PC-9 (cell line): ENCODE measurements around the gene STXBP3. TPM values are rescaled to one million over a fixed set of nuclear protein-coding genes. Genes with fewer than 3 reads are reported as not detected.

Experiments used
- BruUV-seq: library from RNA; stranded (reverse); fragments of 400-500 nt; replicated peaks from 2 replicates; lab custom pipeline; 2021; lab: Mats Ljungman, UMichigan
- CTCF ChIA-PET: fragments of 300-600 bp; sonication (Branson Sonifier 250); formaldehyde crosslinking; loops from one replicate; lab custom pipeline; 2022; ENCODE audit warnings: antibody characterized with exemption; lab: Charles Lee
- POLR2A ChIA-PET: fragments of 300-600 bp; sonication (Branson Sonifier 250); formaldehyde crosslinking; loops from one replicate; lab custom pipeline; 2022; ENCODE audit warnings: antibody characterized with exemption; ENCODE audit not compliant: unreplicated experiment; lab: Charles Lee
- DNase-seq, 2 experiments: peaks; one replicate each; pipeline versions ENCODE4 v3.0.0 to v3.0.0-alpha.2; 2015 to 2022; ENCODE audit warnings: mixed read lengths in 1 of 2
- H2AFZ ChIP-seq: fragments of 200-600 bp; sonication (generic); 2 replicates; pipeline ENCODE4 v1.8.1; 2017; ENCODE audit warnings: antibody characterized with exemption
- H3F3A ChIP-seq: fragments of 200-600 bp; sonication (generic); 2 replicates; pipeline ENCODE4 v1.8.1; 2017; ENCODE audit warnings: antibody characterized with exemption, mild to moderate bottlenecking, low read depth; ENCODE audit not compliant: insufficient read depth
- H3K27ac ChIP-seq: fragments of 200-600 bp; sonication (generic); 2 replicates; pipeline ENCODE4 v1.6.1; 2016; ENCODE audit warnings: mixed run types
- H3K27me3 ChIP-seq: fragments of 200-600 bp; sonication (generic); 2 replicates; pipeline ENCODE4 v1.6.1; 2016; ENCODE audit warnings: low read depth, mixed run types; ENCODE audit not compliant: insufficient read depth
- H3K36me3 ChIP-seq: fragments of 200-600 bp; sonication (generic); 2 replicates; pipeline ENCODE4 v1.6.1; 2016; ENCODE audit warnings: low read depth, mixed run types
- H3K4me1 ChIP-seq: fragments of 200-600 bp; sonication (generic); replicated peaks from 2 replicates; pipeline ENCODE4 v1.6.1; 2016; ENCODE audit warnings: mixed run types; ENCODE audit not compliant: insufficient read depth
- H3K4me2 ChIP-seq: fragments of 200-600 bp; sonication (generic); 2 replicates; pipeline ENCODE4 v1.6.1; 2017; ENCODE audit warnings: mixed run types
- H3K4me3 ChIP-seq: fragments of 200-600 bp; sonication (generic); 2 replicates; pipeline ENCODE4 v1.6.1; 2016; ENCODE audit warnings: mixed run types
- H3K79me2 ChIP-seq: fragments of 200-600 bp; sonication (generic); 2 replicates; pipeline ENCODE4 v1.6.1; 2017; ENCODE audit warnings: low read depth, mixed run types
- H3K9me2 ChIP-seq: fragments of 200-600 bp; sonication (generic); 2 replicates; pipeline ENCODE4 v1.8.1; 2017; ENCODE audit warnings: mild to moderate bottlenecking; ENCODE audit not compliant: insufficient read depth
- H3K9me3 ChIP-seq: fragments of 200-600 bp; sonication (generic); 2 replicates; pipeline ENCODE4 v1.8.1; 2016; ENCODE audit warnings: low read depth; ENCODE audit not compliant: insufficient read depth
- H4K20me1 ChIP-seq: fragments of 200-600 bp; sonication (generic); 2 replicates; pipeline ENCODE4 v1.8.1; 2017; ENCODE audit not compliant: insufficient read depth
- CTCF ChIP-seq: fragments of 200-600 bp; sonication (generic); conservative IDR thresholded peaks from 2 replicates; pipeline ENCODE4 v1.6.1; 2017; ENCODE audit warnings: mixed run types, antibody characterized with exemption, mild to moderate bottlenecking, moderate library complexity
- EZH2 ChIP-seq: fragments of 200-600 bp; sonication (generic); IDR thresholded peaks from 2 replicates; pipeline ENCODE4 v1.8.0; 2017; ENCODE audit warnings: antibody characterized with exemption, low read depth
- intact Hi-C: fragments of 100-400 bp; cut with micrococcal nuclease; formaldehyde crosslinking; loops from one replicate; pipeline ENCODE4 v1.10.0; 2022; ENCODE audit not compliant: unreplicated experiment
- total RNA-seq: library from RNA; stranded (reverse); gene quantifications from 2 replicates; pipeline ENCODE4 v1.2.3, GENCODE V29; 2021

STXBP3 gene
- total RNA-seq, 1 experiment from 2014 or later = 37.0 TPM

GRCh38 chr1:108848806-108849205 is 102.3 kb downstream of the STXBP3 start:
- intact Hi-C loops = no loop called here
- ChIA-PET CTCF (interaction anchor here (0.6 kb wide), 1 partner anchor 173 kb away, joined by 6 read pairs; no protein-coding TSS in a partner anchor), POLR2A (interaction anchor here (0.6 kb wide), 1 partner anchor 9 kb away, joined by 4 read pairs; no protein-coding TSS in a partner anchor)
- Histone ChIP-seq H3K4me2 (no peak overlapping the region), H3K9me2 (no peaks in the 10 kb centered on the region; the same call in 1 of the 2 replicates), H3K36me3 (no peaks in the 10 kb centered on the region), H4K20me1 (no peaks in the 10 kb centered on the region), H3K9me3 (no peaks in the 10 kb centered on the region), H2AFZ (no peak overlapping the region), H3K4me1 (no peaks in the 10 kb centered on the region), H3K4me3 (no peak overlapping the region), H3K79me2 (no peaks in the 10 kb centered on the region), H3F3A (no peaks in the 10 kb centered on the region), H3K27ac (no peak overlapping the region), H3K27me3 (no peaks in the 10 kb centered on the region)
- no peak for DNase-seq
- TF ChIP-seq EZH2 (no peak), CTCF (no peak)
- BruUV-seq = no TSS peak

GRCh38 chr1:108850929-108851328 is 104.5 kb downstream of the STXBP3 start:
- H3K36me3 ChIP-seq = no peaks in the 10 kb centered on the region
- H3K79me2 ChIP-seq = no peaks in the 10 kb centered on the region
- intact Hi-C loops = no loop called here
- H3K9me2 ChIP-seq = no peaks in the 10 kb centered on the region
- POLR2A ChIA-PET = no interaction called here
- no peaks in the 10 kb centered on the region for H3K9me3 ChIP-seq
- no peak overlapping the region for H2AFZ ChIP-seq
- no peak for DNase-seq
- BruUV-seq = no TSS peak
- no peak overlapping the region for H3K4me2 ChIP-seq
- no peaks in the 10 kb centered on the region for H3F3A ChIP-seq
- H3K27ac ChIP-seq = no peak overlapping the region
- TF ChIP-seq CTCF (no peak), EZH2 (no peak)
- H3K27me3 ChIP-seq = no peaks in the 10 kb centered on the region
- no peaks in the 10 kb centered on the region for H3K4me1 ChIP-seq
- CTCF ChIA-PET = interaction anchor here (1.2 kb wide), 1 partner anchor 9 kb away, joined by 5 read pairs; no protein-coding TSS in a partner anchor
- H3K4me3 ChIP-seq = no peak overlapping the region
- no peaks in the 10 kb centered on the region for H4K20me1 ChIP-seq

GRCh38 chr1:108851567-108851966 is 105.1 kb downstream of the STXBP3 start:
- Histone ChIP-seq H3K4me1 (no peaks in the 10 kb centered on the region), H3K27me3 (no peaks in the 10 kb centered on the region), H3K4me2 (no peak overlapping the region), H3K79me2 (no peaks in the 10 kb centered on the region), H3F3A (no peaks in the 10 kb centered on the region), H3K27ac (no peak overlapping the region), H3K9me2 (no peaks in the 10 kb centered on the region), H2AFZ (no peak overlapping the region; the same call in 1 of the 2 replicates), H3K9me3 (no peaks in the 10 kb centered on the region), H4K20me1 (no peaks in the 10 kb centered on the region), H3K4me3 (no peak overlapping the region), H3K36me3 (no peaks in the 10 kb centered on the region)
- intact Hi-C loops = no loop called here
- ChIA-PET POLR2A (no interaction called here), CTCF (interaction anchor here (1.2 kb wide), 1 partner anchor 10 kb away, joined by 5 read pairs; no protein-coding TSS in a partner anchor)
- no peak for TF ChIP-seq CTCF
- no peak for TF ChIP-seq EZH2
- DNase-seq = no peak
- no TSS peak for BruUV-seq
